NT2/D1 (cell line): Measurements from ENCODE around the gene CFAP43.

ENCODE experiments used
- SUZ12 ChIP-seq: IDR thresholded peaks from 2 replicates; pipeline ENCODE4 v1.6.1; 2011; ENCODE audit not compliant: insufficient read length, insufficient read depth; ENCODE audit errors: extremely low read depth
- YY1 ChIP-seq: IDR thresholded peaks from 2 replicates; pipeline ENCODE4 v1.6.1; 2011; ENCODE audit not compliant: insufficient read length, insufficient read depth
- ZNF274 ChIP-seq: IDR thresholded peaks from 2 replicates; pipeline ENCODE4 v1.6.1; 2011; ENCODE audit warnings: mild to moderate bottlenecking, low read depth, low read length

DNA sequence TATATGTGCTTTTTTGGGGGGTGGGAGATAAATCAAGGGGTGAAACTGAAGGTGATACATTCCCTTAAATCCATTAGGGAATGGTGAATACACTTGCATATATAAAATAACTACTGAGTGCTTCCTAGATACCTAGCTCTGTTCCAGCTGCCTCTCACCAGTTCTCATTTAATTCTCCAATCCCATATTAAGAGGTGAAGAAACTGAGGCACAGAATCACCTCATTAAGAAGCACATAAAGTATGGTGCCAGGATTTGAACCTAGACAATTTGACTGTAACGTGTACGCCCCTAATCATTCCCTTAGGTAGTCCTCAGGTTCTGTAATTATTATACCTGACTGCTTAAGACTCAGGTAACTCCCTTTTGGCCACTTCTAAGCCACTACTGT, 111.7 kb downstream of the CFAP43 start:
- TF ChIP-seq ZNF274 (no peak), YY1 (no peak), SUZ12 (no peak)
